K562 (cell line): ENCODE results near the gene PCK1. TPM values are rescaled to one million over a fixed set of nuclear protein-coding genes. Genes with fewer than 3 reads are reported as not detected.

Source experiments
- ATAC-seq: fragments of 200-7000 bp; cut with Tn5 transposase; 3 replicates; pipeline ENCODE4 v1.9.1; 2020; ENCODE audit warnings: moderate library complexity
- BruUV-seq: library from RNA; stranded (reverse); fragments of 400-500 nt; replicated peaks from 2 replicates; lab custom pipeline; 2021; lab: Mats Ljungman, UMichigan
- CTCF ChIA-PET: fragments of 300-600 bp; formaldehyde crosslinking; extraction: SDS; loops from one replicate; lab custom pipeline; 2021; ENCODE audit warnings: low intra/inter-chr PET ratio; lab: Yijun Ruan, JAX
- POLR2A ChIA-PET: fragments of 300-600, 350-650 bp; sonication (Branson Sonifier 250); formaldehyde crosslinking; extraction: SDS; loops from one replicate; lab custom pipeline; 2021; ENCODE audit warnings: antibody characterized with exemption, inconsistent platforms; lab: Yijun Ruan, JAX
- DNase-seq, 4 experiments: peaks; one replicate each; pipeline versions ENCODE4 v3.0.0 to v3.0.0-alpha.2; 2011 to 2018; ENCODE audit warnings: low spot score in 3 of 4, mixed read lengths in 3 of 4; ENCODE audit errors: extremely low read depth in 1 of 4
- FAIRE-seq: peaks from 2 replicates; lab custom pipeline; 2011; peaks lifted over from hg19 to GRCh38; lab: Jason Lieb, UNC
- H2AFZ ChIP-seq: 2 replicates; pipeline ENCODE4 v1.6.0; 2011; ENCODE audit warnings: low read depth, low read length, control low read depth, inconsistent platforms
- H3K27ac ChIP-seq: fragments of 200-600 bp; 3 replicates; pipeline ENCODE4 v1.8.0; 2011; ENCODE audit warnings: low read depth, mild to moderate bottlenecking, control low read depth, inconsistent platforms, low read length, moderate library complexity, mixed read lengths; ENCODE audit errors: extremely low read depth
- H3K27me3 ChIP-seq, 2 experiments: fragments of 300-600 bp in 1 of 2; 2 replicates in 1 of 2; 3 replicates in 1 of 2; pipeline versions ENCODE4 v1.6.0 to v1.8.0; 2011; ENCODE audit warnings: inconsistent platforms in 2 of 2, low read length in 2 of 2, mild to moderate bottlenecking in 1 of 2, mixed read lengths in 1 of 2, moderate library complexity in 1 of 2; ENCODE audit not compliant: control insufficient read depth in 2 of 2, insufficient read depth in 2 of 2
- H3K36me3 ChIP-seq: fragments of 300-600 bp; 3 replicates; pipeline ENCODE4 v1.8.0; 2011; ENCODE audit warnings: mild to moderate bottlenecking, low read length, inconsistent platforms; ENCODE audit not compliant: control insufficient read depth, insufficient read depth
- H3K4me1 ChIP-seq, 2 experiments: fragments of 200-600 bp in 1 of 2; replicated peaks in 1 of 2; 2 replicates in 1 of 2; 3 replicates in 1 of 2; pipeline versions ENCODE4 v1.5.1 to v1.8.0; 2011; ENCODE audit warnings: inconsistent platforms in 2 of 2, low read length in 2 of 2, mild to moderate bottlenecking in 1 of 2, mixed read lengths in 1 of 2, moderate library complexity in 1 of 2; ENCODE audit not compliant: control insufficient read depth in 2 of 2, insufficient read depth in 2 of 2
- H3K4me2 ChIP-seq: 2 replicates; pipeline ENCODE4 v1.6.1; 2011; ENCODE audit warnings: low read length, control low read depth, inconsistent platforms, mixed read lengths; ENCODE audit not compliant: insufficient read depth
- H3K4me3 ChIP-seq: fragments of 200-600 bp; sonication (generic), shearing (Covaris generic); 2 replicates; pipeline ENCODE4 v1.5.1; 2016; ENCODE audit warnings: control low read depth, inconsistent platforms
- H3K79me2 ChIP-seq: fragments of 200-600 bp; 3 replicates; pipeline ENCODE4 v1.8.0; 2011; ENCODE audit warnings: low read length, inconsistent platforms; ENCODE audit not compliant: control insufficient read depth, insufficient read depth
- H3K9ac ChIP-seq, 2 experiments: 2 replicates each; pipeline versions ENCODE4 v1.6.0 to v1.6.1; 2011; ENCODE audit warnings: low read depth in 2 of 2, low read length in 2 of 2, control low read depth in 1 of 2, inconsistent platforms in 1 of 2, mild to moderate bottlenecking in 1 of 2, mixed read lengths in 1 of 2; ENCODE audit not compliant: insufficient read depth in 1 of 2
- H3K9me1 ChIP-seq: one replicate; pipeline ENCODE4 v1.6.0; 2011; ENCODE audit warnings: inconsistent platforms, mild to moderate bottlenecking, low read length, moderate library complexity; ENCODE audit not compliant: control insufficient read depth, insufficient read depth
- H3K9me3 ChIP-seq: replicated peaks from 2 replicates; pipeline ENCODE4 v1.5.1; 2011; ENCODE audit warnings: low read depth, low read length, inconsistent platforms; ENCODE audit not compliant: control insufficient read depth, insufficient read depth
- H4K20me1 ChIP-seq: replicated peaks from 2 replicates; pipeline ENCODE4 v1.6.1; 2011; ENCODE audit warnings: low read length, inconsistent platforms, mixed read lengths; ENCODE audit not compliant: control insufficient read depth, insufficient read depth
- CEBPZ ChIP-seq: fragments of 150-350 bp; IDR thresholded peaks from 2 replicates; pipeline ENCODE4 v1.6.1; 2014; ENCODE audit warnings: low read depth, mild to moderate bottlenecking, low read length, borderline replicate concordance
- RB1 ChIP-seq: fragments of 450-650 bp; IDR thresholded peaks from 2 replicates; pipeline ENCODE4 v1.6.1; 2017; ENCODE audit warnings: low read depth, mild to moderate bottlenecking
- SRSF7 ChIP-seq: fragments of 200-400 bp; formaldehyde crosslinking; optimal IDR thresholded peaks from 2 replicates; pipeline ENCODE3; 2017; ENCODE audit warnings: mild to moderate bottlenecking, low read depth, low read length
- TEAD4 ChIP-seq, 2 experiments: sonication (generic) in 1 of 2; formaldehyde crosslinking in 1 of 2; IDR thresholded peaks; 2 replicates each; pipeline versions ENCODE4 v1.6.1 to v1.8.0; 2012 to 2022; ENCODE audit warnings: borderline replicate concordance in 1 of 2, inconsistent platforms in 1 of 2, low read length in 1 of 2, mild to moderate bottlenecking in 1 of 2, missing genetic modification reagents in 1 of 2
- ZBED1 ChIP-seq: IDR thresholded peaks from 2 replicates; pipeline ENCODE4 v1.6.1; 2014
- WGBS: fragments of 100-300 bp; shearing (Covaris generic); methylation state at CpG from one replicate; pipeline ENCODE4 v1.1.6; 2016; ENCODE audit warnings: low coverage, mixed read lengths; ENCODE audit not compliant: insufficient coverage; ENCODE audit errors: missing lambda C conversion rate; 5-methylcytosine and 5-hydroxymethylcytosine counted together
- in situ Hi-C: fragments of 300-500 bp; cut with MboI; formaldehyde crosslinking; loops from 4 replicates; pipeline ENCODE4 v1.15.0; 2018; ENCODE audit warnings: inconsistent platforms, mixed read lengths
- intact Hi-C: fragments of 100-400 bp; cut with micrococcal nuclease; formaldehyde crosslinking; loops from 2 replicates; pipeline ENCODE4 v1.14.2; 2022
- polyA plus RNA-seq, 8 experiments: library from polyadenylated mRNA; depleted of rRNA in 4 of 8; stranded (reverse) in 5 of 8; unstranded in 3 of 8; fragments of >200 nt; fragmentation: Nextera tagmentation in 2 of 8; fragmentation: Illumina TruSeq in 1 of 8; extraction: Ambion mirVana in 2 of 8; extraction: Trizol in 1 of 8; gene quantifications; 2 replicates each; pipeline versions ENCODE4 v1.2.1 to v1.2.3, GENCODE V29; 2011 to 2014; ENCODE audit warnings: inconsistent platforms in 1 of 8, missing spikeins in 1 of 8
- total RNA-seq, 7 experiments: library from RNA; depleted of rRNA in 6 of 7; stranded (reverse); fragments of >200 nt in 6 of 7; fragmentation: Illumina TruSeq in 2 of 7; extraction: Trizol in 2 of 7; gene quantifications; 2 replicates each; pipeline versions ENCODE4 v1.2.1 to v1.2.3, GENCODE V29; 2011 to 2021; ENCODE audit warnings: low replicate concordance in 1 of 7

PCK1 gene
- total and polyA plus RNA-seq, 9 of the 15 experiments (the other 6 are each of a cell fraction or from before 2014, with no cell fraction given): 0.05 to 0.73 (median 0.15) TPM

GRCh38 chr20:57584768-57585461 is 24.0 kb downstream of the PCK1 start:
- Histone ChIP-seq H3K9me3 (peaks cover 3% of the 10 kb centered on the region; the same call in 1 of the 2 replicates), H3K79me2 (no peaks in the 10 kb centered on the region), H3K27me3 (peaks cover 8 to 42% of the 10 kb centered on the region in 2 experiments; a peak in 4 of 5 replicates), H3K27ac (no peak overlapping the region), H3K9ac (no peak overlapping the region), H3K4me2 (no peak overlapping the region), H3K4me1 (peaks cover 24 to 50% of the 10 kb centered on the region in 2 experiments), H4K20me1 (no peaks in the 10 kb centered on the region), H3K9me1 (no peaks in the 10 kb centered on the region), H2AFZ (no peak overlapping the region), H3K36me3 (no peaks in the 10 kb centered on the region), H3K4me3 (no peak overlapping the region)
- in situ Hi-C loops (no loop called here), intact Hi-C loops (no loop called here)
- TF ChIP-seq ZBED1 (no peak), SRSF7 (no peak), TEAD4 (IDR thresholded peaks at IDR 0.05; ENCODE audit: low read length) (no peak), TEAD4 (CRISPR knock-in tag; IDR thresholded peaks at IDR 0.05; ENCODE audit: borderline replicate concordance) (no peak), RB1 (no peak), CEBPZ (no peak)
- DNase-seq (no peak), FAIRE-seq (no peak), ATAC-seq (no peak)
- BruUV-seq: no TSS peak
- 3% methylated on average over 8 of the region's 8 CpGs for WGBS
- ChIA-PET CTCF (no interaction called here), POLR2A (interaction anchor here (0.9 to 1.3 kb wide), 3 partner anchors 13 to 82 kb away, joined by 3 to 7 read pairs (median 4); no protein-coding TSS in a partner anchor)
